ENCODE data around the gene CNTNAP2. TPM values are rescaled to one million over a fixed set of nuclear protein-coding genes. Genes with fewer than 3 reads are reported as not detected.

CNTNAP2 gene
- total and polyA plus RNA-seq, 2 of the 13 experiments (the other 11 are each of a cell fraction or from before 2014, with no cell fraction given) = 0.40 to 0.42 TPM

GRCh38 chr7:147541261-147541660, 1424.7 kb downstream of the CNTNAP2 start:
- 3% methylated on average over 4 of the region's 4 CpGs for WGBS (ENCODE audit: low lambda C conversion rate)
- no peaks in the 10 kb centered on the region for H3K36me3 ChIP-seq (replicated peaks in 1 of 2; ENCODE audit: control insufficient read depth in 1 of 2, insufficient read depth in 2 of 2, low read length in 2 of 2)
- no peak for DNase-seq (ENCODE audit: low spot score)
- H2AFZ ChIP-seq (ENCODE audit: low read length) = no peak overlapping the region
- no peak for ATAC-seq
- POLR2A ChIA-PET = no interaction called here
- in situ Hi-C loops (cut with HindIII; ENCODE audit: extremely low pct_ligation_motif_present, low pct_unique_long_range_greater_than_20kb) = no loop called here
- no peaks in the 10 kb centered on the region for H3K27me3 ChIP-seq (ENCODE audit: control insufficient read depth in 1 of 2, insufficient read depth in 2 of 2, low read length in 2 of 2)
- no peak overlapping the region for H3K4me2 ChIP-seq (ENCODE audit: low read depth, low read length)
- no peaks in the 10 kb centered on the region for H3K4me1 ChIP-seq (ENCODE audit: insufficient read depth, low read length)
- TF ChIP-seq MEIS1 (CRISPR knock-in tag; IDR thresholded peaks at IDR 0.05; ENCODE audit: borderline replicate concordance) (no peak), TRIM24 (CRISPR knock-in tag; IDR thresholded peaks at IDR 0.05) (no peak), ZNF800 (CRISPR knock-in tag; IDR thresholded peaks at IDR 0.05) (no peak), AFF4 (CRISPR knock-in tag; IDR thresholded peaks at IDR 0.05) (no peak), ZNF546 (CRISPR knock-in tag; conservative IDR thresholded peaks at IDR 0.05) (no peak), PITX1 (CRISPR knock-in tag; IDR thresholded peaks at IDR 0.05) (no peak), ISX (CRISPR knock-in tag; conservative IDR thresholded peaks at IDR 0.05) (no peak)
- intact Hi-C loops (cut with micrococcal nuclease; ENCODE audit: unreplicated experiment) = no loop called here
- H3K4me3 ChIP-seq (replicated peaks in 1 of 3; ENCODE audit: insufficient read depth in 1 of 3, low read depth in 2 of 3, low read length in 3 of 3) = no peak overlapping the region
- H4K20me1 ChIP-seq (ENCODE audit: insufficient read depth, low read length) = no peaks in the 10 kb centered on the region
- H3K27ac ChIP-seq (ENCODE audit: extremely low read length, insufficient read depth, low read length) = no peak overlapping the region
- FAIRE-seq = no peak
- no peak overlapping the region for H3K9ac ChIP-seq (ENCODE audit: insufficient read depth, low read depth, low read length)
- CTCF ChIA-PET (ENCODE audit: low intra/inter-chr PET ratio, low total read pairs) = no interaction called here
- peaks cover 72% of the 10 kb centered on the region for H3K9me3 ChIP-seq (ENCODE audit: low read length)
- no peaks in the 10 kb centered on the region for H3K79me2 ChIP-seq (ENCODE audit: insufficient read depth, low read length)
- BruUV-seq (replicated peaks) = no TSS peak
